Thyroid gland (tissue), 4 donors: Measurements from ENCODE around the gene COX6B2.

Experiments used
- POLR2A ChIP-seq, 2 donors: fragments of 450-650 bp; IDR thresholded peaks; one replicate each; pipeline ENCODE4 v1.6.1; 2017; ENCODE audit warnings: antibody characterized with exemption in 2 of 2, mild to moderate bottlenecking in 2 of 2, moderate library complexity in 1 of 2
- TF ChIP-seq, protein P1 (sequence below), 6 experiments: fragments of 200-600 bp in 3 of 6; fragments of 450-650 bp in 3 of 6; sonication (generic) in 3 of 6; IDR thresholded peaks; one replicate each; pipeline ENCODE4 v1.5.1; 2016 to 2019; ENCODE audit warnings: antibody characterized with exemption in 6 of 6, mild to moderate bottlenecking in 2 of 6, inconsistent platforms in 1 of 6, moderate library complexity in 1 of 6

GRCh38 chr19:55358943-55359908 lies 4.7 kb upstream of the COX6B2 start:
- TF ChIP-seq, protein P1, sequence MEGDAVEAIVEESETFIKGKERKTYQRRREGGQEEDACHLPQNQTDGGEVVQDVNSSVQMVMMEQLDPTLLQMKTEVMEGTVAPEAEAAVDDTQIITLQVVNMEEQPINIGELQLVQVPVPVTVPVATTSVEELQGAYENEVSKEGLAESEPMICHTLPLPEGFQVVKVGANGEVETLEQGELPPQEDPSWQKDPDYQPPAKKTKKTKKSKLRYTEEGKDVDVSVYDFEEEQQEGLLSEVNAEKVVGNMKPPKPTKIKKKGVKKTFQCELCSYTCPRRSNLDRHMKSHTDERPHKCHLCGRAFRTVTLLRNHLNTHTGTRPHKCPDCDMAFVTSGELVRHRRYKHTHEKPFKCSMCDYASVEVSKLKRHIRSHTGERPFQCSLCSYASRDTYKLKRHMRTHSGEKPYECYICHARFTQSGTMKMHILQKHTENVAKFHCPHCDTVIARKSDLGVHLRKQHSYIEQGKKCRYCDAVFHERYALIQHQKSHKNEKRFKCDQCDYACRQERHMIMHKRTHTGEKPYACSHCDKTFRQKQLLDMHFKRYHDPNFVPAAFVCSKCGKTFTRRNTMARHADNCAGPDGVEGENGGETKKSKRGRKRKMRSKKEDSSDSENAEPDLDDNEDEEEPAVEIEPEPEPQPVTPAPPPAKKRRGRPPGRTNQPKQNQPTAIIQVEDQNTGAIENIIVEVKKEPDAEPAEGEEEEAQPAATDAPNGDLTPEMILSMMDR (IDR thresholded peaks at IDR 0.05): no peak
- no peak for TF ChIP-seq POLR2A (IDR thresholded peaks at IDR 0.05)
